DOHH2 (cell line): ENCODE results near the gene ETF1.

Experiments
- CTCF ChIP-seq: fragments of 200-600 bp; sonication (generic); IDR thresholded peaks from one replicate; pipeline ENCODE4 v1.5.1; 2014; ENCODE audit warnings: antibody characterized with exemption, mild to moderate bottlenecking, low read depth, low read length; ENCODE audit not compliant: poor library complexity, severe bottlenecking
- EZH2phosphoT487 ChIP-seq: fragments of 200-600 bp; sonication (generic); IDR thresholded peaks from 2 replicates; pipeline ENCODE4 v1.6.1; 2017; ENCODE audit warnings: borderline replicate concordance, mild to moderate bottlenecking, antibody characterized with exemption, low read length, moderate library complexity, mixed read lengths

GRCh38 chr5:138502121-138502520 lies 40.9 kb downstream of the ETF1 start:
- TF ChIP-seq CTCF (no peak), EZH2phosphoT487 (no peak)
